Putamen (tissue), 1 donor: ENCODE measurements around the gene NUP210L.

ENCODE experiments used
- DNase-seq: peaks from one replicate; pipeline ENCODE4 v3.0.0-alpha.2; 2016; ENCODE audit warnings: low spot score

Gene NUP210L

DNA sequence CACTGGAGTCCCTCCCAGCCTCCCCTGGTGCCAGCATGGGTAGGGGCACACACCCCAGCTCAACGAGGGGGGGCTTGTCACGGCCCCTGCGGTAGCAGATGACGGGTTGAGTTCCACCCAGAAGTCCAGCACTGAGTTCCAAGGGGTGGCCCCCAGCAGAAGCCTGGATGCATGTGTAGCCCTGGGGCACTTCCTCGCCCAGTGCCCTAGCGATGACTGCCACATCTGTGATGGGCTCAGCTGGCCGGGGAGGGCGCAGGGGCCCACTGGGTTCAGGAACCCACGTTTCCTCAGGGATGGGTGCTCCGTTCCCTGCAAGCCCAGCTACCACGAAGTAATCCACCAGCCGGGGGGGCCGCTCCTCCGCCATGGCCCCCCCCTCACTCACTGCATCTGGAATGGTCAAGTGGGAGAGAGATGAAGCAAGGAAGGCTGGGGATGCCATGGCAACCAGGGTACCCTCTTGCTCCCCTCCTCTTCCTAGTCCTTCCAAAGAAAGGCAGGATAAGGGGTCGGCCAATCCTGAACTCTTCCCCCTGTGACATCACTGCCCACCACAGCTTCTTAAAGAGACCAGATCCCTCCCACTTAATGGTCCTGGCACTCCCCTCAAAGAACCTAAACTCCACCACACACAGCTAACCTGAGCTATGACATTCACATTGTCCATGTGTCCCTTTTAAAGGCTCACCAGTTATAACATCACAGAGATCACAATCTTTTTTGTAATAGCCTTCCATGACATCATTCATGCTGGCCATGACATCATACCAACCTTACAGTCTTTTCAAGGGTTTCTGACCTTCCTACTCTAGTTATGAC lies 210.7 kb downstream of the NUP210L start:
- DNase-seq = no peak

DNA sequence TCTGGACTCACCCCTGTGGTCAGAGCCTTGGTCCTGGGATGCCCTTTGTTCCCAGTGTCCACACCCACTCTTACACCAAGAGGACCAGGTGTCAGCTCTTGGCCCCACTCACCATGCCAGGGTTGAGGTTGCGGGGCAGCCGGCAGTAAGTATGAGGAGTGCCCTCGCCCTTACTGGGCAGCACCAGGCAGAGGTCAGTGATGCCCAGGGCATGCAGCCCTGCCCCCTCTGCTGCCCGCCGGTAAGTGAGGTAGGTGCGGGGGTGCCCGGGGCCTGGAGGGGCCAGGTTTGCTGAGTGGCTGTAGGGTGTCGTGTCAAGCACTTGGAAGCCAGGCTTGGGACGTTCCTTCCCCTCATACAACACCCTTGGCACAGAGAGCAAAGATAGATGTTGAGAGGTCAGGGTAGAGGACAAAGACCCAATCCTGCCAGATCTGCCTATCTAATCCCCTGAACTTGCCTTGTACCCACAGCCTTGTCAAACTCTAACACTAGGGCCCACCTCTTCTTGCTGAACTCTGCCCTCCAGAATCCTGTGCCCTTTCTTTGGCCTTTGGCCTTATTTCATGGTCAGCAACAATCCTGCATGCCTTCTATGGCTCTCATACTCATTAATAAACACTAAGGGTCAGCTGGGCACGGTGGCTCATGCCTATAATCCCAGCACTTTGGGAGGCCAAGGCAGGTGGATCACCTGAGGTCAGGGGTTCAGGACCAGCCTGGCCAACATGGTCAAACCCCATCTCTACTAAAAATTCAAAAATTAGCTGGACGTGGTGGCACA lies 211.9 kb downstream of the NUP210L start:
- DNase-seq = no peak
